HCT116 (cell line): ENCODE measurements around the gene POLD1. TPM values are rescaled to one million over a fixed set of nuclear protein-coding genes. Genes with fewer than 3 reads are reported as not detected.

Experiments
- ATAC-seq: fragments of 200-7000 bp; cut with Tn5 transposase; 2 replicates; pipeline ENCODE4 v1.9.1; 2020; ENCODE audit warnings: mild to moderate bottlenecking, moderate library complexity
- BruUV-seq: library from RNA; stranded (reverse); fragments of 400-500 nt; replicated peaks from 2 replicates; lab custom pipeline; 2021; lab: Mats Ljungman, UMichigan
- CTCF ChIA-PET: fragments of 300-600 bp; sonication (Branson Sonifier 250); formaldehyde crosslinking; loops from one replicate; lab custom pipeline; 2021; ENCODE audit warnings: antibody characterized with exemption; lab: Charles Lee
- POLR2A ChIA-PET: fragments of 300-600, 350-600 bp; sonication (Branson Sonifier 250); formaldehyde crosslinking; loops from one replicate; lab custom pipeline; 2021; ENCODE audit warnings: antibody characterized with exemption; lab: Charles Lee
- RAD21 ChIA-PET, 2 experiments: fragments of 300-600 bp; sonication (Branson Sonifier 250); formaldehyde crosslinking; loops; one replicate each; lab custom pipeline; 2023; ENCODE audit warnings: low total read pairs in 2 of 2; ENCODE audit not compliant: uncharacterized antibody in 2 of 2, unreplicated experiment in 2 of 2, low non-redundant PET in 1 of 2; lab: Charles Lee
- DNase-seq: peaks from one replicate; pipeline ENCODE4 v3.0.0-alpha.2; 2010; ENCODE audit warnings: low read depth, low spot score
- H2AFZ ChIP-seq: fragments of 200-600 bp; shearing (Covaris generic), sonication (generic); 2 replicates; pipeline ENCODE4 v1.6.1; 2017; ENCODE audit warnings: low read depth, mixed run types, mixed read lengths, antibody characterized with exemption, low read length; ENCODE audit not compliant: poor library complexity, severe bottlenecking
- H3K27ac ChIP-seq: 2 replicates; pipeline ENCODE4 v1.5.1; 2012; ENCODE audit warnings: low read depth, low read length
- H3K27me3 ChIP-seq: fragments of 200-600 bp; sonication (generic); 2 replicates; pipeline ENCODE4 v1.6.1; 2016; ENCODE audit warnings: mixed run types, low read length, mixed read lengths; ENCODE audit not compliant: insufficient read depth
- H3K36me3 ChIP-seq, 2 experiments: fragments of 200-500 bp in 1 of 2; fragments of 200-600 bp in 1 of 2; sonication (Bioruptor generic) in 1 of 2; sonication (generic) in 1 of 2; 2 replicates each; pipeline versions ENCODE4 v1.5.1 to v1.6.1; 2014 to 2016; ENCODE audit warnings: low read length in 2 of 2, inconsistent platforms in 1 of 2, mixed read lengths in 1 of 2, mixed run types in 1 of 2; ENCODE audit not compliant: insufficient read depth in 2 of 2, control insufficient read depth in 1 of 2
- H3K4me1 ChIP-seq, 2 experiments: fragments of 200-600 bp in 1 of 2; sonication (generic) in 1 of 2; 2 replicates each; pipeline versions ENCODE4 v1.5.1 to v1.6.1; 2012 to 2017; ENCODE audit warnings: low read length in 2 of 2, inconsistent platforms in 1 of 2, mild to moderate bottlenecking in 1 of 2, mixed read lengths in 1 of 2, mixed run types in 1 of 2, moderate library complexity in 1 of 2; ENCODE audit not compliant: insufficient read depth in 2 of 2, control insufficient read depth in 1 of 2
- H3K4me2 ChIP-seq: fragments of 200-600 bp; sonication (generic); 2 replicates; pipeline ENCODE4 v1.6.1; 2017; ENCODE audit warnings: mixed run types, low read length, mixed read lengths
- H3K4me3 ChIP-seq, 2 experiments: fragments of 200-600 bp in 1 of 2; sonication (generic) in 1 of 2; replicated peaks in 1 of 2; 2 replicates each; pipeline ENCODE4 v1.5.1; 2011 to 2016; ENCODE audit warnings: low read length in 2 of 2, control low read depth in 1 of 2, low read depth in 1 of 2, mild to moderate bottlenecking in 1 of 2, mixed read lengths in 1 of 2, mixed run types in 1 of 2
- H3K79me2 ChIP-seq: fragments of 200-600 bp; sonication (generic); 2 replicates; pipeline ENCODE4 v1.6.1; 2017; ENCODE audit warnings: mild to moderate bottlenecking, mixed run types, low read length, moderate library complexity, mixed read lengths; ENCODE audit not compliant: insufficient read depth
- H3K9ac ChIP-seq: fragments of 200-600 bp; sonication (generic); 2 replicates; pipeline ENCODE4 v1.6.1; 2016; ENCODE audit warnings: low read length, mixed read lengths
- H3K9me2 ChIP-seq: fragments of 200-600 bp; sonication (generic), shearing (Covaris generic); 2 replicates; pipeline ENCODE4 v1.6.1; 2017; ENCODE audit warnings: mixed run types, mild to moderate bottlenecking, moderate library complexity; ENCODE audit not compliant: insufficient read depth
- H3K9me3 ChIP-seq, 2 experiments: fragments of 200-500 bp in 1 of 2; fragments of 200-600 bp in 1 of 2; sonication (Bioruptor generic) in 1 of 2; sonication (generic) in 1 of 2; 2 replicates each; pipeline ENCODE4 v1.6.1; 2014 to 2017; ENCODE audit warnings: low read length in 2 of 2, mixed read lengths in 2 of 2, inconsistent platforms in 1 of 2, low read depth in 1 of 2, mild to moderate bottlenecking in 1 of 2, mixed run types in 1 of 2, moderate library complexity in 1 of 2; ENCODE audit not compliant: control insufficient read depth in 1 of 2, insufficient read depth in 1 of 2
- H4K20me1 ChIP-seq: fragments of 200-600 bp; sonication (generic), shearing (Covaris generic); 2 replicates; pipeline ENCODE4 v1.6.1; 2017; ENCODE audit warnings: mixed run types, mild to moderate bottlenecking, moderate library complexity; ENCODE audit not compliant: insufficient read depth
- EGR1 ChIP-seq: IDR thresholded peaks from 2 replicates; pipeline ENCODE4 v1.6.1; 2012; ENCODE audit warnings: low read depth
- ELF1 ChIP-seq: IDR thresholded peaks from 2 replicates; pipeline ENCODE4 v1.6.1; 2012; ENCODE audit warnings: low read depth, borderline replicate concordance
- EZH2 ChIP-seq: fragments of 200-600 bp; sonication (generic); IDR thresholded peaks from 2 replicates; pipeline ENCODE4 v1.6.1; 2017; ENCODE audit warnings: antibody characterized with exemption, mixed run types
- SIN3A ChIP-seq: IDR thresholded peaks from 2 replicates; pipeline ENCODE4 v1.6.1; 2012; ENCODE audit warnings: low read depth
- ZNF274 ChIP-seq: fragments of 200-500 bp; sonication (Bioruptor generic); IDR thresholded peaks from 2 replicates; pipeline ENCODE4 v1.6.1; 2014; ENCODE audit warnings: mild to moderate bottlenecking, low read depth, low read length, inconsistent platforms
- intact Hi-C: fragments of 100-400 bp; cut with micrococcal nuclease; formaldehyde crosslinking; loops from 2 replicates; pipeline ENCODE4 v1.10.0; 2022
- total RNA-seq: library from RNA; stranded (reverse); gene quantifications from one replicate; pipeline ENCODE4 v1.2.1, GENCODE V29; 2021; ENCODE audit not compliant: unreplicated experiment
- TF ChIP-seq, protein P1 (sequence below): IDR thresholded peaks from 2 replicates; pipeline ENCODE4 v1.6.1; 2012
- TF ChIP-seq, protein P2 (sequence below), 3 experiments: fragments of 200-600 bp in 1 of 3; sonication (generic) in 1 of 3; IDR thresholded peaks in 2 of 3; conservative IDR thresholded peaks in 1 of 3; 2 replicates each; pipeline ENCODE4 v1.5.1; 2012 to 2017; ENCODE audit warnings: low read depth in 2 of 3, low read length in 2 of 3, antibody characterized with exemption in 1 of 3, borderline replicate concordance in 1 of 3, control low read depth in 1 of 3, mild to moderate bottlenecking in 1 of 3, mixed read lengths in 1 of 3, mixed run types in 1 of 3, moderate library complexity in 1 of 3; ENCODE audit not compliant: insufficient read depth in 1 of 3
- TF ChIP-seq, protein P3 (sequence below): IDR thresholded peaks from 2 replicates; pipeline ENCODE4 v1.6.1; 2012; ENCODE audit warnings: low read depth
- TF ChIP-seq, protein P4 (sequence below): IDR thresholded peaks from 2 replicates; pipeline ENCODE4 v1.6.1; 2012

Gene POLD1
- total RNA-seq, 1 experiment from 2014 or later: 122 TPM

DNA sequence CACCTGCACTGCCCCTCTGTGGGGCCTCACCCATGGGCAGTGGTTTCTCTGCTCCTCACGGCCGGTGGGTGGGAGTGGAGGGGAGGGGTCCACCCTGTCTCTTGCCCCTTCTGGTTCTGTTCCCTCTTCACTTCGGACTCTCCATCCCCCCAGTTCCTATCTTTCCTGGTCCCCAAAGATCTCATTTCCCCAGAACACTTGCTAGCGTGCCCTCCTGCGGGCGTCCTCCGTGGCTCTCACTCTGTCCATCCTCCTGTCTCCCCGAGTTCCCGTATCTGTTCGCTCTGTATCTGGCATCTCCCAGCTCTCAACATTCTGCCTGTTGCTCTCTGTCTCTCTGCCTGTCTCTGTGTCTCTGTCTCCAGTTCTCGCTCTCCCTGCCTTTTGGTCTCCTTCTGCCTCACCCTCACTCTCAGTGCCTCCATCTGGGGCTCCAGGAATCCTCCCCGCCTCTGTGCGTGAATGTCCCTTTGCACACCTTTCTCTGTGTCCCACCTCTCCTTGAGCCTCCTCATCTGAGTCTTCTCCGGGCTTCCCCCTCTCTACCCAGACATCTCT lies 35.0 kb downstream of the POLD1 start:
- H3K27me3 ChIP-seq: no peaks in the 10 kb centered on the region
- no peak overlapping the region for H3K27ac ChIP-seq
- H3K4me1 ChIP-seq: no peaks in the 10 kb centered on the region
- no peak overlapping the region for H3K4me2 ChIP-seq
- H2AFZ ChIP-seq: no peak overlapping the region
- H3K9ac ChIP-seq: no peak overlapping the region
- TF ChIP-seq, protein P1, sequence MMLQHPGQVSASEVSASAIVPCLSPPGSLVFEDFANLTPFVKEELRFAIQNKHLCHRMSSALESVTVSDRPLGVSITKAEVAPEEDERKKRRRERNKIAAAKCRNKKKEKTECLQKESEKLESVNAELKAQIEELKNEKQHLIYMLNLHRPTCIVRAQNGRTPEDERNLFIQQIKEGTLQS: no peak
- TF ChIP-seq ZNF274 (no peak), ELF1 (no peak), SIN3A (no peak), EZH2 (no peak), EGR1 (no peak)
- TF ChIP-seq, protein P2, sequence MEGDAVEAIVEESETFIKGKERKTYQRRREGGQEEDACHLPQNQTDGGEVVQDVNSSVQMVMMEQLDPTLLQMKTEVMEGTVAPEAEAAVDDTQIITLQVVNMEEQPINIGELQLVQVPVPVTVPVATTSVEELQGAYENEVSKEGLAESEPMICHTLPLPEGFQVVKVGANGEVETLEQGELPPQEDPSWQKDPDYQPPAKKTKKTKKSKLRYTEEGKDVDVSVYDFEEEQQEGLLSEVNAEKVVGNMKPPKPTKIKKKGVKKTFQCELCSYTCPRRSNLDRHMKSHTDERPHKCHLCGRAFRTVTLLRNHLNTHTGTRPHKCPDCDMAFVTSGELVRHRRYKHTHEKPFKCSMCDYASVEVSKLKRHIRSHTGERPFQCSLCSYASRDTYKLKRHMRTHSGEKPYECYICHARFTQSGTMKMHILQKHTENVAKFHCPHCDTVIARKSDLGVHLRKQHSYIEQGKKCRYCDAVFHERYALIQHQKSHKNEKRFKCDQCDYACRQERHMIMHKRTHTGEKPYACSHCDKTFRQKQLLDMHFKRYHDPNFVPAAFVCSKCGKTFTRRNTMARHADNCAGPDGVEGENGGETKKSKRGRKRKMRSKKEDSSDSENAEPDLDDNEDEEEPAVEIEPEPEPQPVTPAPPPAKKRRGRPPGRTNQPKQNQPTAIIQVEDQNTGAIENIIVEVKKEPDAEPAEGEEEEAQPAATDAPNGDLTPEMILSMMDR (IDR thresholded peaks at IDR 0.05 in 2 of 3, conservative IDR thresholded peaks at IDR 0.05 in 1 of 3; ENCODE audit: borderline replicate concordance in 1 of 3, insufficient read depth in 1 of 3, low read depth in 2 of 3, low read length in 2 of 3): no peak
- H3K9me2 ChIP-seq: no peaks in the 10 kb centered on the region
- ChIA-PET CTCF (no interaction called here), POLR2A (no interaction called here), RAD21 (no interaction called here)
- ATAC-seq (no peak), DNase-seq (no peak)
- no peaks in the 10 kb centered on the region for H4K20me1 ChIP-seq
- H3K9me3 ChIP-seq: no peaks in the 10 kb centered on the region
- no TSS peak for BruUV-seq
- H3K79me2 ChIP-seq: no peaks in the 10 kb centered on the region
- no peaks in the 10 kb centered on the region for H3K36me3 ChIP-seq
- H3K4me3 ChIP-seq: no peak overlapping the region
- intact Hi-C loops: no loop called here

DNA sequence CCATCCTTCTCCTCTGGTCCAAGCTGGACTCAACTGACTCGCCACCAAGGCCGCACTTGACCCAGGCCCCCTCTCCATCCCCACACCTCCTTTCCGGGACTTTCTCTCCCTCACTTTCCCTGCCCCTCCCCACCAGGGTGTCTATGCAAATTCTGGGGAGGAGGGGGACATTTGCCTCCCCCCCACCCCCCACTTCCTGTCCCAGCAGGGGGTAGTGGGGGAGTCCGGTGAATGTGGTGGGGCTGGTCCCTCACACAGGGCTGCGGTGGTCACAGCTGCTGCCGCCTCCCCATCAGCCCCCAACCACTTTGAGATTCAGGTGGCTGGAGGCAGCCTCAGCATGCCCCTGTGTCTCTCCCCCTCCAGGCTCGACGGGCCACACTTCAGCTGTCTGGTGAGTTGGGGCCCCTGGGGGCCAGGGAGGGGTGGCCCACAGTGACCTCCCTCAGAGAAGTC lies 35.5 kb downstream of the POLD1 start:
- BruUV-seq: no TSS peak
- H3K9me2 ChIP-seq: no peaks in the 10 kb centered on the region
- H4K20me1 ChIP-seq: no peaks in the 10 kb centered on the region
- no peak for DNase-seq
- H3K27ac ChIP-seq: no peak overlapping the region
- no peak overlapping the region for H3K9ac ChIP-seq
- H3K4me2 ChIP-seq: no peak overlapping the region
- no peaks in the 10 kb centered on the region for H3K27me3 ChIP-seq
- H3K9me3 ChIP-seq: no peaks in the 10 kb centered on the region
- no peak for ATAC-seq
- H2AFZ ChIP-seq: no peak overlapping the region
- no peaks in the 10 kb centered on the region for H3K36me3 ChIP-seq
- intact Hi-C loops: no loop called here
- POLR2A ChIA-PET: no interaction called here
- H3K4me1 ChIP-seq: no peaks in the 10 kb centered on the region
- no peaks in the 10 kb centered on the region for H3K79me2 ChIP-seq
- CTCF ChIA-PET: no interaction called here
- H3K4me3 ChIP-seq: no peak overlapping the region
- RAD21 ChIA-PET: no interaction called here
- TF ChIP-seq, protein P3, sequence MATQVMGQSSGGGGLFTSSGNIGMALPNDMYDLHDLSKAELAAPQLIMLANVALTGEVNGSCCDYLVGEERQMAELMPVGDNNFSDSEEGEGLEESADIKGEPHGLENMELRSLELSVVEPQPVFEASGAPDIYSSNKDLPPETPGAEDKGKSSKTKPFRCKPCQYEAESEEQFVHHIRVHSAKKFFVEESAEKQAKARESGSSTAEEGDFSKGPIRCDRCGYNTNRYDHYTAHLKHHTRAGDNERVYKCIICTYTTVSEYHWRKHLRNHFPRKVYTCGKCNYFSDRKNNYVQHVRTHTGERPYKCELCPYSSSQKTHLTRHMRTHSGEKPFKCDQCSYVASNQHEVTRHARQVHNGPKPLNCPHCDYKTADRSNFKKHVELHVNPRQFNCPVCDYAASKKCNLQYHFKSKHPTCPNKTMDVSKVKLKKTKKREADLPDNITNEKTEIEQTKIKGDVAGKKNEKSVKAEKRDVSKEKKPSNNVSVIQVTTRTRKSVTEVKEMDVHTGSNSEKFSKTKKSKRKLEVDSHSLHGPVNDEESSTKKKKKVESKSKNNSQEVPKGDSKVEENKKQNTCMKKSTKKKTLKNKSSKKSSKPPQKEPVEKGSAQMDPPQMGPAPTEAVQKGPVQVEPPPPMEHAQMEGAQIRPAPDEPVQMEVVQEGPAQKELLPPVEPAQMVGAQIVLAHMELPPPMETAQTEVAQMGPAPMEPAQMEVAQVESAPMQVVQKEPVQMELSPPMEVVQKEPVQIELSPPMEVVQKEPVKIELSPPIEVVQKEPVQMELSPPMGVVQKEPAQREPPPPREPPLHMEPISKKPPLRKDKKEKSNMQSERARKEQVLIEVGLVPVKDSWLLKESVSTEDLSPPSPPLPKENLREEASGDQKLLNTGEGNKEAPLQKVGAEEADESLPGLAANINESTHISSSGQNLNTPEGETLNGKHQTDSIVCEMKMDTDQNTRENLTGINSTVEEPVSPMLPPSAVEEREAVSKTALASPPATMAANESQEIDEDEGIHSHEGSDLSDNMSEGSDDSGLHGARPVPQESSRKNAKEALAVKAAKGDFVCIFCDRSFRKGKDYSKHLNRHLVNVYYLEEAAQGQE: no peak
- TF ChIP-seq, protein P2 (IDR thresholded peaks at IDR 0.05 in 2 of 3, conservative IDR thresholded peaks at IDR 0.05 in 1 of 3; ENCODE audit: borderline replicate concordance in 1 of 3, insufficient read depth in 1 of 3, low read depth in 2 of 3, low read length in 2 of 3): no peak
- no peak for TF ChIP-seq ZNF274
- TF ChIP-seq, protein P4, sequence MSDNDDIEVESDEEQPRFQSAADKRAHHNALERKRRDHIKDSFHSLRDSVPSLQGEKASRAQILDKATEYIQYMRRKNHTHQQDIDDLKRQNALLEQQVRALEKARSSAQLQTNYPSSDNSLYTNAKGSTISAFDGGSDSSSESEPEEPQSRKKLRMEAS: no peak
- TF ChIP-seq, protein P1: no peak
